ENCODE data around the gene BRAF. TPM values are rescaled to one million over a fixed set of nuclear protein-coding genes. Genes with fewer than 3 reads are reported as not detected.

BRAF gene
- total RNA-seq, 2 donors from 2014 or later, result 45.7 to 46.7 TPM

DNA sequence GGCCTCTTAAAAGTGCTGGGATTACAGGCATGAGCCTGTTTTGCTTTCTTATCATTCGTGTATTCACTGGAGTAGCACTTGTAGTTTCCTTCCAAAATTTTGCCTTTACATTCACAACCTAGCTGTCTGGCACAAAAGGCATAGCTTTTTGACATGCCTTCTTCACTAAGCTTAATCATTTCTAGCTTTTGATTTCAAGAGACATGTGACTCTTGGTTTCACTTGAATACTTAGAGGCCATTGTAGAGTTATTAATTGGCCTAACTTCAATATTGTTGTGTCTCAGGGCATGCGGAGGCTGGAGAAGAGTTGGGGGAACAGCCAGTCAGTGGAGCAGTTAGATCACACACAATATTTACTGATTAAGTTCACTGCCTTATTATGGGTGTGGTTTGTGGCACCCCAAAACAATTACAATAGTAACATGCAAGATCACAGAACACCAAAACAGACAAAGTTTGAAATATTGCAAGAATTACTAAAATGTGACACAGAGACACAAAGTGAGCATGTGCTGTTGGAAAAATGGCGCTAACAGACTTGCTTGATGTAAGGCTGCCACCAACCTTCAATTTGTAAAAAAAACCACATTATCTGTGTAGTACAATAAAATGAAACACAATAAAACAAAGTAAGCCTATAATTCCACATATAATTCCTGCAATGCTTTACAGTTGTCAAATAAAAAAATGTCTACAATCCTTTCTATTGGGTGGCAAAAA is 43.1 kb downstream of the BRAF start:
- Mint-ChIP-seq H3K9me3 (peaks cover 5% of the 10 kb centered on the region), H3K36me3 (ENCODE audit: low read depth) (peaks cover 13% of the 10 kb centered on the region), H3K4me1 (peaks cover 4% of the 10 kb centered on the region), H3K4me3 (no peak overlapping the region), H3K27ac (no peak overlapping the region), H3K27me3 (ENCODE audit: insufficient read depth) (no peaks in the 10 kb centered on the region)
- no peaks in the 10 kb centered on the region for H3K4me1 ChIP-seq (ENCODE audit: control insufficient read depth, insufficient read depth, low read length)
- DNase-seq, result no peak
- H3K27ac ChIP-seq (ENCODE audit: low read depth, low read length), result no peak overlapping the region
- no peak overlapping the region for H3K4me3 ChIP-seq (ENCODE audit: low read length)
- peaks cover 7% of the 10 kb centered on the region for H3K9me3 ChIP-seq (ENCODE audit: control insufficient read depth, low read length)
- WGBS, 2 experiments (ENCODE audit: insufficient coverage in 1 of 2, insufficient read length in 1 of 2), result 95 to 100% methylated on average over 2 to 3 of the region's 3 CpGs
- H3K9ac ChIP-seq (ENCODE audit: extremely low read depth, low read length, poor library complexity, severe bottlenecking), result no peak overlapping the region
- TF ChIP-seq, protein P1, sequence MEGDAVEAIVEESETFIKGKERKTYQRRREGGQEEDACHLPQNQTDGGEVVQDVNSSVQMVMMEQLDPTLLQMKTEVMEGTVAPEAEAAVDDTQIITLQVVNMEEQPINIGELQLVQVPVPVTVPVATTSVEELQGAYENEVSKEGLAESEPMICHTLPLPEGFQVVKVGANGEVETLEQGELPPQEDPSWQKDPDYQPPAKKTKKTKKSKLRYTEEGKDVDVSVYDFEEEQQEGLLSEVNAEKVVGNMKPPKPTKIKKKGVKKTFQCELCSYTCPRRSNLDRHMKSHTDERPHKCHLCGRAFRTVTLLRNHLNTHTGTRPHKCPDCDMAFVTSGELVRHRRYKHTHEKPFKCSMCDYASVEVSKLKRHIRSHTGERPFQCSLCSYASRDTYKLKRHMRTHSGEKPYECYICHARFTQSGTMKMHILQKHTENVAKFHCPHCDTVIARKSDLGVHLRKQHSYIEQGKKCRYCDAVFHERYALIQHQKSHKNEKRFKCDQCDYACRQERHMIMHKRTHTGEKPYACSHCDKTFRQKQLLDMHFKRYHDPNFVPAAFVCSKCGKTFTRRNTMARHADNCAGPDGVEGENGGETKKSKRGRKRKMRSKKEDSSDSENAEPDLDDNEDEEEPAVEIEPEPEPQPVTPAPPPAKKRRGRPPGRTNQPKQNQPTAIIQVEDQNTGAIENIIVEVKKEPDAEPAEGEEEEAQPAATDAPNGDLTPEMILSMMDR (conservative IDR thresholded peaks at IDR 0.05), result no peak
- no peaks in the 10 kb centered on the region for H3K36me3 ChIP-seq (ENCODE audit: control insufficient read depth, insufficient read depth, low read length)
- H3K27me3 ChIP-seq (ENCODE audit: control insufficient read depth, insufficient read depth, low read length, poor library complexity, severe bottlenecking), result no peaks in the 10 kb centered on the region

DNA sequence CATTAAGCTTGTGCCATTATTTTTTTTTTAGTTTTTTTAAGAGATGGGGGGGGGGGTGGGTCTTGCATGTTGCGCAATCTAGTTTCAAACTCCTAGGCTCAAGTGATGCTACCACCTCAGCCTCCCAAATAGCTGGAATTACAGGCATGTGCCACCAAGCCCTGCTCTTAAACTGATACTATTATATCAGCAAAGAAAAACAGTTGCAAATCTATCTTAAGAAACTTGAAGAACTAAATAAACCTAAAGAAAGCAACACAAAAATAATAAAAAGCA is 47.5 kb downstream of the BRAF start:
- no peak overlapping the region for H3K4me3 ChIP-seq (ENCODE audit: low read length)
- H3K9me3 Mint-ChIP-seq, result peaks cover 5% of the 10 kb centered on the region
- H3K27me3 Mint-ChIP-seq (ENCODE audit: insufficient read depth), result no peaks in the 10 kb centered on the region
- no peak overlapping the region for H3K27ac ChIP-seq (ENCODE audit: low read depth, low read length)
- no peak overlapping the region for H3K4me3 Mint-ChIP-seq
- no peaks in the 10 kb centered on the region for H3K4me1 ChIP-seq (ENCODE audit: control insufficient read depth, insufficient read depth, low read length)
- H3K4me1 Mint-ChIP-seq, result peaks cover 6% of the 10 kb centered on the region
- no CpG with 5 or more reads among the region's 1 CpG for WGBS, 2 experiments (ENCODE audit: insufficient coverage in 1 of 2, insufficient read length in 1 of 2)
- peaks cover 7% of the 10 kb centered on the region for H3K9me3 ChIP-seq (ENCODE audit: control insufficient read depth, low read length)
- H3K9ac ChIP-seq (ENCODE audit: extremely low read depth, low read length, poor library complexity, severe bottlenecking), result no peak overlapping the region
- no peaks in the 10 kb centered on the region for H3K27me3 ChIP-seq (ENCODE audit: control insufficient read depth, insufficient read depth, low read length, poor library complexity, severe bottlenecking)
- TF ChIP-seq, protein P1 (conservative IDR thresholded peaks at IDR 0.05), result no peak
- peaks cover 23% of the 10 kb centered on the region for H3K36me3 Mint-ChIP-seq (ENCODE audit: low read depth)
- H3K36me3 ChIP-seq (ENCODE audit: control insufficient read depth, insufficient read depth, low read length), result no peaks in the 10 kb centered on the region
- H3K27ac Mint-ChIP-seq, result no peak overlapping the region
- DNase-seq, result no peak

DNA sequence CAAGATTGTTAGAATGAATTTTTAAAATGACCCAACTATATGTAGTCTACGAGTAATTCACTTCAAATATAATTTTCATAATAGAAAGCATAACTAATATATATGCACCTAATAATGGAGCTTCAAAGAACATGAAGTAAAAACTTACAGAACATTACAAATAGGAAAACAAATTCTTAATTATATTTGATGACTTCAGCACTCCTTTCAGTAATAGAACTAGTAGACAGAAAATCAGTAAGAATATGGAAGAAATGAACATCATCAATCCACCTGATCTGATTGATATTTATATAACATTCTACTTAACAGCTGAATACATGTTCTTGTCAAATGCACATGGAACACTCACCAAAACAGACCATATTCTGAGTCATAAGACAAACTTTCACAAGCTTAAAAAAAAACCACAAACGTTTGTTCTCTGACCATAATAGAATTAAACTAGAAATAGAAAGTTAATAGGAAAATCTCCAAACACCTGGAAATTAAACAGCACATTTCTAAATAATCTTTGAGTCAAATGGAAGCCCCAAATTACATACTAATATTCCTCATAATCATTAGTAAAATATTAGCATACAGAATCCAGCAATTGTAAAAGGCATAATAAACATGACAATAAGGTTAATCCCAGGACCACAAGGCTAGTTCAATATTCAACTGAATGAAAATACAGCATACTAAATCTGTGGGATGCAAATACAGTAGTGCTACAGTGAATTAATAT is 48.0 kb downstream of the BRAF start:
- Histone ChIP-seq H3K27me3 (ENCODE audit: control insufficient read depth, insufficient read depth, low read length, poor library complexity, severe bottlenecking) (no peaks in the 10 kb centered on the region), H3K9ac (ENCODE audit: extremely low read depth, low read length, poor library complexity, severe bottlenecking) (no peak overlapping the region), H3K4me1 (ENCODE audit: control insufficient read depth, insufficient read depth, low read length) (no peaks in the 10 kb centered on the region), H3K9me3 (ENCODE audit: control insufficient read depth, low read length) (peaks cover 7% of the 10 kb centered on the region), H3K36me3 (ENCODE audit: control insufficient read depth, insufficient read depth, low read length) (no peaks in the 10 kb centered on the region), H3K4me3 (ENCODE audit: low read length) (no peak overlapping the region), H3K27ac (ENCODE audit: low read depth, low read length) (no peak overlapping the region)
- TF ChIP-seq, protein P1 (conservative IDR thresholded peaks at IDR 0.05), result no peak
- Mint-ChIP-seq H3K36me3 (ENCODE audit: low read depth) (peaks cover 23% of the 10 kb centered on the region), H3K4me1 (peaks cover 6% of the 10 kb centered on the region), H3K4me3 (no peak overlapping the region), H3K9me3 (peaks cover 5% of the 10 kb centered on the region), H3K27ac (no peak overlapping the region), H3K27me3 (ENCODE audit: insufficient read depth) (no peaks in the 10 kb centered on the region)
- no peak for DNase-seq
- 100% methylated on average over 1 of the region's 2 CpGs; no CpG with 5 or more reads in 1 of the 2 experiments for WGBS, 2 experiments (ENCODE audit: insufficient coverage in 1 of 2, insufficient read length in 1 of 2)

Measured in endodermal cell (in vitro differentiated cells).